Skin epidermis (tissue), 12 donors: ENCODE data around the gene SLC29A2.

ENCODE experiments used
- H3K27ac ChIP-seq, 21 experiments: fragments of 200-600 bp; sonication (generic) in 11 of 21; one replicate each; pipeline ENCODE4 v1.5.0; 2020; ENCODE audit warnings: mild to moderate bottlenecking in 3 of 21, inconsistent platforms in 2 of 21, moderate library complexity in 2 of 21
- H3K4me3 ChIP-seq, 7 experiments: fragments of 200-600 bp; sonication (generic) in 2 of 7; one replicate each; pipeline ENCODE4 v1.5.0; 2020; ENCODE audit warnings: inconsistent platforms in 2 of 7, mild to moderate bottlenecking in 2 of 7, moderate library complexity in 1 of 7

Gene SLC29A2

GRCh38 chr11:66371627-66372415, at the start of gene SLC29A2:
TSS of gene SLC29A2 (minus strand) at chr11:66371760. CDS start at chr11:66371591, 169 bp downstream.
- Histone ChIP-seq H3K4me3 (peak within 1 kb of the TSS; percentile 47 to 74 (median 70)), H3K27ac (peak within 1 kb of the TSS in 15 of 21 experiments; percentile 28 to 81 (median 54))

GRCh38 chr11:66420671-66421476, 49.3 kb upstream of the SLC29A2 start, which contains the start of gene NPAS4:
TSS of gene NPAS4 (plus strand) at chr11:66421035. CDS start at chr11:66421180, 145 bp downstream.
- H3K27ac ChIP-seq, result no peak within 1 kb of the TSS
- H3K4me3 ChIP-seq, result no peak within 1 kb of the TSS

- H3K27ac ChIP-seq, result no peak overlapping the region
- no peak overlapping the region for H3K4me3 ChIP-seq
These were observed 48.3 kb upstream of the SLC29A2 start for GRCh38 chr11:66419825-66420224.

GRCh38 chr11:66418986-66419308, 47.4 kb upstream of the SLC29A2 start:
- Histone ChIP-seq H3K4me3 (no peak overlapping the region), H3K27ac (no peak overlapping the region)

- H3K27ac ChIP-seq, result no peak overlapping the region
- no peak overlapping the region for H3K4me3 ChIP-seq
These were observed 46.8 kb upstream of the SLC29A2 start for GRCh38 chr11:66418168-66418985.

- H3K27ac ChIP-seq, result no peak overlapping the region
- no peak overlapping the region for H3K4me3 ChIP-seq
These were observed 45.4 kb upstream of the SLC29A2 start for GRCh38 chr11:66417000-66417399.

- Histone ChIP-seq H3K4me3 (no peak overlapping the region), H3K27ac (no peak overlapping the region)
These were observed 43.9 kb upstream of the SLC29A2 start for GRCh38 chr11:66415423-66415822.

- H3K27ac ChIP-seq, result no peak overlapping the region
These were observed 42.8 kb upstream of the SLC29A2 start for GRCh38 chr11:66414120-66414934.

GRCh38 chr11:66413167-66413566, 41.6 kb upstream of the SLC29A2 start:
- Histone ChIP-seq H3K4me3 (no peak overlapping the region), H3K27ac (no peak overlapping the region)

More at GRCh38 chr11:66414120-66414934, 42.8 kb upstream of the SLC29A2 start:
- H3K4me3 ChIP-seq, result no peak overlapping the region

GRCh38 chr11:66412110-66412509, 40.5 kb upstream of the SLC29A2 start:
- H3K27ac ChIP-seq, result no peak overlapping the region

GRCh38 chr11:66411323-66411722, 39.8 kb upstream of the SLC29A2 start:
- Histone ChIP-seq H3K4me3 (no peak overlapping the region), H3K27ac (no peak overlapping the region)

More at GRCh38 chr11:66412110-66412509, 40.5 kb upstream of the SLC29A2 start:
- no peak overlapping the region for H3K4me3 ChIP-seq

GRCh38 chr11:66410191-66410590, 38.6 kb upstream of the SLC29A2 start:
- Histone ChIP-seq H3K27ac (no peak overlapping the region), H3K4me3 (no peak overlapping the region)

- peak overlapping the region in 2 of 21 experiments; percentile 17 to 29 for H3K27ac ChIP-seq
These were observed 37.7 kb upstream of the SLC29A2 start for GRCh38 chr11:66409226-66409625.

GRCh38 chr11:66408488-66409214, 37.1 kb upstream of the SLC29A2 start:
- peak overlapping the region in 3 of 21 experiments; percentile 17 to 32 (median 29) for H3K27ac ChIP-seq
- peak overlapping the region in 5 of 7 experiments; percentile 25 to 34 (median 28) for H3K4me3 ChIP-seq

More at GRCh38 chr11:66409226-66409625, 37.7 kb upstream of the SLC29A2 start:
- H3K4me3 ChIP-seq, result peak overlapping the region in 4 of 7 experiments; percentile 25 to 34 (median 30)

GRCh38 chr11:66407651-66408050, 36.1 kb upstream of the SLC29A2 start:
- Histone ChIP-seq H3K4me3 (no peak overlapping the region), H3K27ac (no peak overlapping the region)

- Histone ChIP-seq H3K4me3 (no peak overlapping the region), H3K27ac (no peak overlapping the region)
These were observed 22.4 kb upstream of the SLC29A2 start for GRCh38 chr11:66393954-66394353.

GRCh38 chr11:66391322-66391721, 19.8 kb upstream of the SLC29A2 start:
- H3K27ac ChIP-seq, result no peak overlapping the region
- no peak overlapping the region for H3K4me3 ChIP-seq

GRCh38 chr11:66388780-66389386, 17.3 kb upstream of the SLC29A2 start:
- Histone ChIP-seq H3K27ac (no peak overlapping the region), H3K4me3 (no peak overlapping the region)
